Measurements from ENCODE around the gene TOX2.

DNA sequence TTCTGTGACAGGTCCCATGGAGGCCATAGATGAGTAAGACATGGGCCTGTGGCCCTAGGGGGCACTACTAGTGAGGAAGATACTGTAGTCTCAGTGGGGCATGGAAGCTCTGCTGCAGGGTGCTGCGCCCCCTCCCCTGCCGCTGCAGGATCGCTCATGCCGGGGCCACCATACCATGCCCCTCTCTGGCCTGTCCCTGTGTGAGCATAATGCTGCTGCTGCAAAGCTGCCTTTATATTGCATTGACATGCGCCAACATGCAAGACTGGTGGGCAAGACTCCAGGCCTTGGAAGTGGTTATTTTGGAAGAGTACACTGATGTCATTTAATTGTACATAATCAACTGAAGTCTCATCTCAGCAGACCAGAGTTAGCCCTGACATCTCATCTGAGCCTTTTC is 60.0 kb downstream of the TOX2 start:
- TF ChIP-seq POLR2AphosphoS5 (IDR thresholded peaks at IDR 0.05; ENCODE audit: low read depth, low read length) (no peak), TAF1 (IDR thresholded peaks at IDR 0.05; ENCODE audit: low read depth, low read length) (no peak), POLR2A (IDR thresholded peaks at IDR 0.05; ENCODE audit: low read depth, low read length) (no peak), POU2F2 (IDR thresholded peaks at IDR 0.05; ENCODE audit: low read depth, low read length) (no peak), PAX5 (IDR thresholded peaks at IDR 0.05; ENCODE audit: insufficient read depth, low read length, severe bottlenecking) (no peak), SPI1 (IDR thresholded peaks at IDR 0.05; ENCODE audit: low read depth, low read length) (no peak)

Measured in GM12891 (cell line).